Activated gamma-delta T cell (primary cell): ENCODE measurements around the gene VEZT.

Experiments
- DNase-seq: peaks from one replicate; lab custom pipeline; 2025; lab: John Stamatoyannopoulos, UW

VEZT gene

GRCh38 chr12:95200128-95200894 lies 17.3 kb upstream of the VEZT start:
- DNase-seq = no peak

GRCh38 chr12:95201056-95201670 lies 16.4 kb upstream of the VEZT start:
- no peak for DNase-seq

GRCh38 chr12:95202691-95203486 lies 14.7 kb upstream of the VEZT start:
- DNase-seq = no peak

GRCh38 chr12:95203487-95204030 lies 14.0 kb upstream of the VEZT start:
- DNase-seq = no peak

- DNase-seq = no peak
Observed at GRCh38 chr12:95204141-95204866, 13.3 kb upstream of the VEZT start.

GRCh38 chr12:95205016-95205624 lies 12.5 kb upstream of the VEZT start:
- no peak for DNase-seq

- no peak for DNase-seq
Observed at GRCh38 chr12:95205685-95206084, 11.9 kb upstream of the VEZT start.

- DNase-seq = no peak
Observed at GRCh38 chr12:95206916-95207315, 10.7 kb upstream of the VEZT start.

- DNase-seq = no peak
Observed at GRCh38 chr12:95207407-95207806, 10.2 kb upstream of the VEZT start.

- DNase-seq = no peak
Observed at GRCh38 chr12:95208678-95209077, 8.9 kb upstream of the VEZT start.

GRCh38 chr12:95212586-95212985 lies 5.0 kb upstream of the VEZT start:
- no peak for DNase-seq

GRCh38 chr12:95213119-95213518 lies 4.5 kb upstream of the VEZT start:
- no peak for DNase-seq

- no peak for DNase-seq
Observed at GRCh38 chr12:95213928-95214327, 3.7 kb upstream of the VEZT start.

- no peak for DNase-seq
Observed at GRCh38 chr12:95214466-95214865, 3.1 kb upstream of the VEZT start.

- no peak for DNase-seq
Observed at GRCh38 chr12:95215949-95216348, 1.7 kb upstream of the VEZT start.

GRCh38 chr12:95216711-95217376 lies 763 bp upstream of the VEZT start:
- DNase-seq = no peak

- DNase-seq = no peak
Observed at GRCh38 chr12:95218150-95219133, 835 bp downstream of the VEZT start.

GRCh38 chr12:95220190-95220589 lies 2.6 kb downstream of the VEZT start:
- DNase-seq = no peak

GRCh38 chr12:95220726-95221125 lies 3.1 kb downstream of the VEZT start:
- DNase-seq = no peak
